Endothelial cell of umbilical vein (primary cell): ENCODE measurements around the gene PTGIR. TPM values are rescaled to one million over a fixed set of nuclear protein-coding genes. Genes with fewer than 3 reads are reported as not detected.

Source experiments
- BruUV-seq: library from RNA; stranded (reverse); fragments of 400-500 nt; replicated peaks from 2 replicates; lab custom pipeline; 2021; lab: Mats Ljungman, UMichigan
- CTCF ChIA-PET: fragments of 300-600, 350-600 bp; sonication (Branson Sonifier 250); formaldehyde crosslinking; loops from one replicate; lab custom pipeline; 2021; ENCODE audit warnings: antibody characterized with exemption, inconsistent platforms; lab: Charles Lee
- POLR2A ChIA-PET: fragments of 300-600, 350-600 bp; sonication (Branson Sonifier 250); formaldehyde crosslinking; loops from one replicate; lab custom pipeline; 2021; ENCODE audit warnings: antibody characterized with exemption, inconsistent platforms; lab: Charles Lee
- DNase-seq: peaks from one replicate; pipeline ENCODE4 v3.0.0-alpha.2; 2011; ENCODE audit warnings: low read depth, low spot score
- FAIRE-seq: peaks from 2 replicates; lab custom pipeline; 2011; peaks lifted over from hg19 to GRCh38; lab: Jason Lieb, UNC
- H2AFZ ChIP-seq: 2 replicates; pipeline ENCODE4 v1.6.0; 2012; ENCODE audit warnings: low read depth, low read length, control low read depth, inconsistent platforms
- H3K27ac ChIP-seq: 2 replicates; pipeline ENCODE4 v1.5.1; 2011; ENCODE audit warnings: low read depth, mild to moderate bottlenecking, control low read depth, low read length, moderate library complexity; ENCODE audit not compliant: insufficient read depth
- H3K27me3 ChIP-seq, 2 experiments: 2 replicates each; pipeline versions ENCODE4 v1.6.0 to v1.6.1; 2011; ENCODE audit warnings: low read length in 2 of 2, mixed read lengths in 1 of 2; ENCODE audit not compliant: control insufficient read depth in 2 of 2, insufficient read depth in 2 of 2
- H3K36me3 ChIP-seq, 2 experiments: 2 replicates in 1 of 2; 3 replicates in 1 of 2; pipeline ENCODE4 v1.5.1; 2011; ENCODE audit warnings: low read length in 2 of 2, mild to moderate bottlenecking in 1 of 2, moderate library complexity in 1 of 2; ENCODE audit not compliant: control insufficient read depth in 2 of 2, insufficient read depth in 2 of 2; ENCODE audit errors: extremely low read depth in 1 of 2
- H3K4me1 ChIP-seq: 3 replicates; pipeline ENCODE4 v1.5.1; 2011; ENCODE audit warnings: mild to moderate bottlenecking, low read length; ENCODE audit not compliant: control insufficient read depth, insufficient read depth; ENCODE audit errors: extremely low read depth
- H3K4me2 ChIP-seq: 2 replicates; pipeline ENCODE4 v1.6.1; 2011; ENCODE audit warnings: low read length, control low read depth, mixed read lengths; ENCODE audit not compliant: insufficient read depth
- H3K4me3 ChIP-seq, 3 experiments: fragments of 200-600 bp in 1 of 3; sonication (generic), shearing (Covaris generic) in 1 of 3; replicated peaks in 1 of 3; 2 replicates each; pipeline ENCODE4 v1.5.1; 2011 to 2016; ENCODE audit warnings: control low read depth in 3 of 3, low read length in 3 of 3, mild to moderate bottlenecking in 2 of 3, inconsistent platforms in 1 of 3, low read depth in 1 of 3, moderate library complexity in 1 of 3; ENCODE audit not compliant: insufficient read depth in 1 of 3
- H3K79me2 ChIP-seq: 2 replicates; pipeline ENCODE4 v1.6.0; 2012; ENCODE audit warnings: low read length, inconsistent platforms; ENCODE audit not compliant: control insufficient read depth, insufficient read depth
- H3K9ac ChIP-seq: replicated peaks from 2 replicates; pipeline ENCODE3; 2011; ENCODE audit warnings: low read length, control low read depth; ENCODE audit not compliant: insufficient read depth; ENCODE audit errors: extremely low read depth
- H3K9me1 ChIP-seq: replicated peaks from 3 replicates; pipeline ENCODE4 v1.6.0; 2011; ENCODE audit warnings: mild to moderate bottlenecking, low read length; ENCODE audit not compliant: control insufficient read depth, insufficient read depth; ENCODE audit errors: extremely low read depth
- H3K9me3 ChIP-seq: replicated peaks from 2 replicates; pipeline ENCODE4 v1.5.1; 2012; ENCODE audit warnings: low read length, inconsistent platforms; ENCODE audit not compliant: control insufficient read depth, insufficient read depth
- H4K20me1 ChIP-seq: replicated peaks from 2 replicates; pipeline ENCODE3; 2011; ENCODE audit warnings: mild to moderate bottlenecking, low read length; ENCODE audit not compliant: control insufficient read depth, insufficient read depth; ENCODE audit errors: extremely low read depth
- EZH2 ChIP-seq: IDR thresholded peaks from 2 replicates; pipeline ENCODE4 v1.6.1; 2012; ENCODE audit warnings: borderline replicate concordance, low read depth, mild to moderate bottlenecking, moderate library complexity, low read length, inconsistent platforms; ENCODE audit not compliant: severe bottlenecking
- FOS ChIP-seq: IDR thresholded peaks from 2 replicates; pipeline ENCODE4 v1.6.1; 2011; ENCODE audit warnings: mild to moderate bottlenecking, low read length, moderate library complexity, borderline replicate concordance; ENCODE audit not compliant: insufficient read depth
- GATA2 ChIP-seq: IDR thresholded peaks from 2 replicates; pipeline ENCODE4 v1.7.0; 2011; ENCODE audit warnings: low read depth, mild to moderate bottlenecking, moderate library complexity, mixed read lengths, low read length; ENCODE audit not compliant: insufficient read length, insufficient read depth
- JUN ChIP-seq: IDR thresholded peaks from 2 replicates; pipeline ENCODE4 v1.6.1; 2011; ENCODE audit warnings: borderline replicate concordance, low read depth; ENCODE audit not compliant: insufficient read length, insufficient read depth
- MYC ChIP-seq: IDR thresholded peaks from one replicate; pipeline ENCODE4 v1.6.1; 2011; ENCODE audit warnings: mild to moderate bottlenecking, low read depth, low read length
- POLR2A ChIP-seq: IDR thresholded peaks from 2 replicates; pipeline ENCODE4 v1.6.1; 2012; ENCODE audit warnings: low read depth, mild to moderate bottlenecking, control low read depth, low read length
- POLR2AphosphoS5 ChIP-seq: IDR thresholded peaks from 2 replicates; pipeline ENCODE4 v1.6.1; 2012; ENCODE audit warnings: low read depth, mild to moderate bottlenecking, control low read depth, low read length, moderate library complexity; ENCODE audit not compliant: insufficient read depth
- dilution Hi-C: fragments of 300-500 bp; cut with MboI; formaldehyde crosslinking; loops from one replicate; pipeline ENCODE4 v1.15.0; 2019; ENCODE audit warnings: low sequenced_read_pairs; ENCODE audit not compliant: extremely low pct_ligation_motif_present
- intact Hi-C: fragments of 100-400 bp; cut with micrococcal nuclease; formaldehyde crosslinking; loops from one replicate; pipeline ENCODE4 v1.10.0; 2022
- polyA plus RNA-seq, 4 experiments: library from polyadenylated mRNA; depleted of rRNA in 3 of 4; stranded (reverse) in 3 of 4; unstranded in 1 of 4; fragments of >200 nt; gene quantifications; 2 replicates each; pipeline versions ENCODE4 v1.2.1 to v1.2.3, GENCODE V29; 2011 to 2012; ENCODE audit warnings: missing spikeins in 1 of 4
- total RNA-seq: library from RNA; stranded (reverse); gene quantifications from 2 replicates; pipeline ENCODE4 v1.2.3, GENCODE V29; 2021
- TF ChIP-seq, protein P1 (sequence below), 2 donors: IDR thresholded peaks; 1 replicate in 1 of 2; 2 replicates in 1 of 2; pipeline ENCODE4 v1.5.1; 2011; ENCODE audit warnings: low read length in 2 of 2, mild to moderate bottlenecking in 2 of 2, moderate library complexity in 2 of 2, control low read depth in 1 of 2, inconsistent platforms in 1 of 2, low read depth in 1 of 2; ENCODE audit not compliant: insufficient read depth in 1 of 2; ENCODE audit errors: extremely low read depth in 1 of 2
- TF ChIP-seq, protein P2 (sequence below): IDR thresholded peaks from 2 replicates; pipeline ENCODE4 v1.6.1; 2011; ENCODE audit not compliant: insufficient read depth, insufficient read length

The PTGIR gene
- total and polyA plus RNA-seq, 2 donors (not counting 3 experiments of a cell fraction or from before 2014, with no cell fraction given) = 0.55 to 2.7 TPM

DNA sequence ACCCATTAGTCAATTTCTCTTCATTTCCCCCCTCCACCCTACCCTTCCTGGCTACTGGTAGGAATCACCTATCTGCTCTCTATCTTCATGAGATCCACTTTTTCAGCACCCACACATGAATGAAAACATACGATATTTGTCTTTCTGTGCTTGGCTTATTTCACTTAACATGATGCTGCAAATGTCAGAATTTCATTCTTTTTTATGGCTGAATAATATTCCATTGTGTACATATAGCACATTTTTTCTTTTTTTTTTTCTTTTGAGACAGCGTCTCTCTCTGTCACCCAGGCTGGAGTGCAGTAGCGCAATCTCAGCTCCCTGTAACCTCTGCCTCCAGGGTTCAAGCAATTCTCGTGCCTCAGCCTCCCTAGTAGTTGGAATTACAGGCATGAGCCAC is 33.6 kb downstream of the PTGIR start:
- no peak overlapping the region for H3K27ac ChIP-seq
- H3K4me2 ChIP-seq = no peak overlapping the region
- FAIRE-seq = no peak
- no peak for DNase-seq
- no peaks in the 10 kb centered on the region for H3K79me2 ChIP-seq
- TF ChIP-seq POLR2A = no peak
- no peak for TF ChIP-seq JUN
- no peak for TF ChIP-seq GATA2
- no peak for TF ChIP-seq EZH2
- TF ChIP-seq, protein P1, sequence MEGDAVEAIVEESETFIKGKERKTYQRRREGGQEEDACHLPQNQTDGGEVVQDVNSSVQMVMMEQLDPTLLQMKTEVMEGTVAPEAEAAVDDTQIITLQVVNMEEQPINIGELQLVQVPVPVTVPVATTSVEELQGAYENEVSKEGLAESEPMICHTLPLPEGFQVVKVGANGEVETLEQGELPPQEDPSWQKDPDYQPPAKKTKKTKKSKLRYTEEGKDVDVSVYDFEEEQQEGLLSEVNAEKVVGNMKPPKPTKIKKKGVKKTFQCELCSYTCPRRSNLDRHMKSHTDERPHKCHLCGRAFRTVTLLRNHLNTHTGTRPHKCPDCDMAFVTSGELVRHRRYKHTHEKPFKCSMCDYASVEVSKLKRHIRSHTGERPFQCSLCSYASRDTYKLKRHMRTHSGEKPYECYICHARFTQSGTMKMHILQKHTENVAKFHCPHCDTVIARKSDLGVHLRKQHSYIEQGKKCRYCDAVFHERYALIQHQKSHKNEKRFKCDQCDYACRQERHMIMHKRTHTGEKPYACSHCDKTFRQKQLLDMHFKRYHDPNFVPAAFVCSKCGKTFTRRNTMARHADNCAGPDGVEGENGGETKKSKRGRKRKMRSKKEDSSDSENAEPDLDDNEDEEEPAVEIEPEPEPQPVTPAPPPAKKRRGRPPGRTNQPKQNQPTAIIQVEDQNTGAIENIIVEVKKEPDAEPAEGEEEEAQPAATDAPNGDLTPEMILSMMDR (IDR thresholded peaks at IDR 0.05; ENCODE audit: extremely low read depth in 1 of 2, insufficient read depth in 1 of 2, low read depth in 1 of 2, low read length in 2 of 2) = no peak
- TF ChIP-seq POLR2AphosphoS5 = no peak
- no peak for TF ChIP-seq MYC
- TF ChIP-seq FOS = no peak
- TF ChIP-seq, protein P2, sequence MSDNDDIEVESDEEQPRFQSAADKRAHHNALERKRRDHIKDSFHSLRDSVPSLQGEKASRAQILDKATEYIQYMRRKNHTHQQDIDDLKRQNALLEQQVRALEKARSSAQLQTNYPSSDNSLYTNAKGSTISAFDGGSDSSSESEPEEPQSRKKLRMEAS = no peak
- no peaks in the 10 kb centered on the region for H3K27me3 ChIP-seq
- ChIA-PET POLR2A (no interaction called here), CTCF (interaction anchor here (1.1 to 1.2 kb wide), 2 partner anchors 12 to 49 kb away, joined by 3 read pairs; no protein-coding TSS in a partner anchor)
- H2AFZ ChIP-seq = no peak overlapping the region
- H3K9ac ChIP-seq = no peak overlapping the region
- dilution Hi-C loops = no loop called here
- H3K9me3 ChIP-seq = no peaks in the 10 kb centered on the region
- H3K9me1 ChIP-seq = no peaks in the 10 kb centered on the region
- intact Hi-C loops = no loop called here
- no TSS peak for BruUV-seq
- no peaks in the 10 kb centered on the region for H4K20me1 ChIP-seq
- H3K4me1 ChIP-seq = no peaks in the 10 kb centered on the region
- no peaks in the 10 kb centered on the region for H3K36me3 ChIP-seq
- H3K4me3 ChIP-seq = no peak overlapping the region
